Ascending aorta (tissue), 2 donors: Measurements from ENCODE around the gene PACRG. TPM values are rescaled to one million over a fixed set of nuclear protein-coding genes. Genes with fewer than 3 reads are reported as not detected.

Experiments used
- DNase-seq, 2 donors: peaks; one replicate each; pipeline ENCODE4 v3.0.0-alpha.2; 2019; ENCODE audit warnings: low spot score in 2 of 2
- H3K27ac ChIP-seq, 2 donors: fragments of 200-600 bp; sonication (generic); one replicate each; pipeline ENCODE4 v1.5.1; 2016 to 2017; ENCODE audit warnings: mild to moderate bottlenecking in 1 of 2
- H3K27me3 ChIP-seq: fragments of 200-600 bp; sonication (generic); one replicate; pipeline ENCODE4 v1.5.1; 2017
- H3K36me3 ChIP-seq, 2 donors: fragments of 200-600 bp; sonication (generic); one replicate each; pipeline ENCODE4 v1.5.1; 2016
- H3K4me1 ChIP-seq, 2 donors: fragments of 200-600 bp; sonication (generic); one replicate each; pipeline ENCODE4 v1.5.1; 2016 to 2017; ENCODE audit warnings: mild to moderate bottlenecking in 1 of 2
- H3K4me3 ChIP-seq, 2 donors: fragments of 200-600 bp; sonication (generic); one replicate each; pipeline ENCODE4 v1.5.1; 2016 to 2017; ENCODE audit warnings: mild to moderate bottlenecking in 1 of 2
- H3K9me3 ChIP-seq, 2 donors: fragments of 200-600 bp; sonication (generic); one replicate each; pipeline ENCODE4 v1.5.1; 2016
- CTCF ChIP-seq, 3 experiments: fragments of 200-600 bp in 2 of 3; fragments of 450-650 bp in 1 of 3; sonication (generic) in 2 of 3; IDR thresholded peaks; one replicate each; pipeline ENCODE4 v1.5.1; 2016 to 2019; ENCODE audit warnings: antibody characterized with exemption in 3 of 3, mild to moderate bottlenecking in 1 of 3, moderate library complexity in 1 of 3
- intact Hi-C: fragments of 100-400 bp; cut with DNase I; formaldehyde crosslinking; loops from one replicate; pipeline ENCODE4 v1.15.1; 2023
- total RNA-seq: library from RNA; depleted of rRNA; stranded (reverse); fragments of >200 nt; gene quantifications from one replicate; pipeline ENCODE4 v1.1.0, GENCODE V29; 2016

The PACRG gene
- total RNA-seq, 1 donor from 2014 or later: not detected

GRCh38 chr6:163228041-163228440 is 500.3 kb downstream of the PACRG start:
- DNase-seq: no peak
- no peak overlapping the region for H3K4me3 ChIP-seq
- no peaks in the 10 kb centered on the region for H3K27me3 ChIP-seq
- H3K27ac ChIP-seq: no peak overlapping the region
- no peaks in the 10 kb centered on the region for H3K9me3 ChIP-seq
- no peak for TF ChIP-seq CTCF (IDR thresholded peaks at IDR 0.05)
- H3K36me3 ChIP-seq: no peaks in the 10 kb centered on the region
- intact Hi-C loops: no loop called here
- no peaks in the 10 kb centered on the region for H3K4me1 ChIP-seq

- Histone ChIP-seq H3K27ac (no peak overlapping the region), H3K4me3 (no peak overlapping the region), H3K27me3 (no peaks in the 10 kb centered on the region), H3K9me3 (no peaks in the 10 kb centered on the region), H3K4me1 (no peaks in the 10 kb centered on the region), H3K36me3 (no peaks in the 10 kb centered on the region)
- TF ChIP-seq CTCF (IDR thresholded peaks at IDR 0.05): no peak
- intact Hi-C loops: no loop called here
- no peak for DNase-seq
Observed at GRCh38 chr6:163229050-163229449, 501.3 kb downstream of the PACRG start.

GRCh38 chr6:163230901-163231300 is 503.1 kb downstream of the PACRG start:
- H3K27ac ChIP-seq: no peak overlapping the region
- DNase-seq: no peak
- no peaks in the 10 kb centered on the region for H3K27me3 ChIP-seq
- H3K4me1 ChIP-seq: no peaks in the 10 kb centered on the region
- intact Hi-C loops: no loop called here
- no peaks in the 10 kb centered on the region for H3K9me3 ChIP-seq
- no peaks in the 10 kb centered on the region for H3K36me3 ChIP-seq
- no peak for TF ChIP-seq CTCF (IDR thresholded peaks at IDR 0.05)
- no peak overlapping the region for H3K4me3 ChIP-seq

- intact Hi-C loops: no loop called here
- TF ChIP-seq CTCF (IDR thresholded peaks at IDR 0.05): no peak
- Histone ChIP-seq H3K36me3 (no peaks in the 10 kb centered on the region), H3K4me3 (no peak overlapping the region), H3K27ac (no peak overlapping the region), H3K4me1 (no peaks in the 10 kb centered on the region), H3K9me3 (no peaks in the 10 kb centered on the region), H3K27me3 (no peaks in the 10 kb centered on the region)
- DNase-seq: no peak
Observed at GRCh38 chr6:163231356-163232014, 503.7 kb downstream of the PACRG start.

- Histone ChIP-seq H3K27me3 (no peaks in the 10 kb centered on the region), H3K36me3 (no peaks in the 10 kb centered on the region), H3K4me3 (no peak overlapping the region), H3K4me1 (no peaks in the 10 kb centered on the region), H3K27ac (no peak overlapping the region), H3K9me3 (no peaks in the 10 kb centered on the region)
- DNase-seq: no peak
- intact Hi-C loops: no loop called here
- TF ChIP-seq CTCF (IDR thresholded peaks at IDR 0.05): no peak
Observed at GRCh38 chr6:163232015-163232523, 504.3 kb downstream of the PACRG start.
